WTC11 (cell line): Measurements from ENCODE around the gene KRT5. TPM values are rescaled to one million over a fixed set of nuclear protein-coding genes. Genes with fewer than 3 reads are reported as not detected.

Experiments used
- ATAC-seq: fragments of 200-7000 bp; cut with Tn5 transposase; 2 replicates; pipeline ENCODE4 v1.10.0; 2021; ENCODE audit warnings: mild to moderate bottlenecking, moderate library complexity
- CTCF ChIA-PET: fragments of 300-600 bp; sonication (Branson Sonifier 250); formaldehyde crosslinking; loops from one replicate; lab custom pipeline; 2021; ENCODE audit warnings: antibody characterized with exemption; lab: Charles Lee
- POLR2A ChIA-PET: fragments of 350-600 bp; sonication (Branson Sonifier 250); formaldehyde crosslinking; loops from one replicate; lab custom pipeline; 2021; ENCODE audit warnings: antibody characterized with exemption; lab: Charles Lee
- DNase-seq: peaks from one replicate; pipeline ENCODE4 v3.0.0; 2021; ENCODE audit warnings: low spot score
- H3K27ac Mint-ChIP-seq: 2 replicates; pipeline ENCODE4 v1.8.0; 2021; ENCODE audit warnings: mixed read lengths
- H3K27me3 Mint-ChIP-seq: 2 replicates; pipeline ENCODE4 v1.8.0; 2021; ENCODE audit warnings: low read depth, mild to moderate bottlenecking, moderate library complexity, mixed read lengths
- H3K36me3 Mint-ChIP-seq: 2 replicates; pipeline ENCODE4 v1.8.0; 2021; ENCODE audit warnings: mixed read lengths
- H3K4me1 Mint-ChIP-seq: 2 replicates; pipeline ENCODE4 v1.8.0; 2022; ENCODE audit warnings: mixed read lengths
- H3K4me3 Mint-ChIP-seq: 2 replicates; pipeline ENCODE4 v1.8.0; 2021; ENCODE audit warnings: mild to moderate bottlenecking, moderate library complexity, mixed read lengths
- H3K9me3 Mint-ChIP-seq: 2 replicates; pipeline ENCODE4 v1.8.0; 2021; ENCODE audit warnings: mixed read lengths
- CTCF ChIP-seq: fragments of 200-600 bp; IDR thresholded peaks from 2 replicates; pipeline ENCODE4 v1.8.0; 2022; ENCODE audit warnings: antibody characterized with exemption
- EMX1 ChIP-seq: fragments of 250-450 bp; sonication (Bioruptor Pico); IDR thresholded peaks from 2 replicates; pipeline ENCODE4 v1.8.0; 2021; ENCODE audit warnings: mild to moderate bottlenecking
- ESRRA ChIP-seq: sonication (generic); formaldehyde crosslinking; IDR thresholded peaks from 2 replicates; pipeline ENCODE4 v1.8.1; 2022; ENCODE audit warnings: mild to moderate bottlenecking, missing genetic modification reagents, borderline replicate concordance
- FOXK1 ChIP-seq: sonication (generic); formaldehyde crosslinking; IDR thresholded peaks from 2 replicates; pipeline ENCODE4 v1.8.0; 2022; ENCODE audit warnings: mild to moderate bottlenecking, moderate library complexity, missing genetic modification reagents
- FOXP1 ChIP-seq: sonication (generic); formaldehyde crosslinking; IDR thresholded peaks from 2 replicates; pipeline ENCODE4 v1.8.0; 2022; ENCODE audit warnings: missing genetic modification reagents, mild to moderate bottlenecking, moderate library complexity, borderline replicate concordance
- GABPB1 ChIP-seq: sonication (generic); formaldehyde crosslinking; IDR thresholded peaks from 2 replicates; pipeline ENCODE4 v1.8.1; 2023; ENCODE audit warnings: mild to moderate bottlenecking, missing genetic modification reagents
- GRHL2 ChIP-seq: fragments of 250-450 bp; sonication (Bioruptor Pico); IDR thresholded peaks from 2 replicates; pipeline ENCODE4 v1.8.0; 2022; ENCODE audit warnings: mild to moderate bottlenecking, moderate library complexity; ENCODE audit not compliant: insufficient replicate concordance, severe bottlenecking
- IRF1 ChIP-seq: sonication (generic); formaldehyde crosslinking; IDR thresholded peaks from 2 replicates; pipeline ENCODE4 v1.8.0; 2023; ENCODE audit warnings: missing genetic modification reagents
- IRF2 ChIP-seq: sonication (generic); formaldehyde crosslinking; IDR thresholded peaks from 2 replicates; pipeline ENCODE4 v1.8.0; 2022; ENCODE audit warnings: low read depth, missing genetic modification reagents, borderline replicate concordance
- JAZF1 ChIP-seq: fragments of 250-450 bp; sonication (Bioruptor Pico); IDR thresholded peaks from 2 replicates; pipeline ENCODE4 v1.9.0; 2021; ENCODE audit warnings: moderate library complexity, mild to moderate bottlenecking, inconsistent platforms
- MXD4 ChIP-seq: fragments of 250-450 bp; sonication (Bioruptor Pico); IDR thresholded peaks from 2 replicates; pipeline ENCODE4 v1.8.0; 2021; ENCODE audit warnings: mild to moderate bottlenecking, moderate library complexity, borderline replicate concordance
- NFATC4 ChIP-seq: fragments of 250-450 bp; sonication (Bioruptor Pico); IDR thresholded peaks from 2 replicates; pipeline ENCODE4 v1.9.0; 2021; ENCODE audit warnings: mild to moderate bottlenecking
- SMAD3 ChIP-seq: sonication (generic); formaldehyde crosslinking; IDR thresholded peaks from 2 replicates; pipeline ENCODE4 v1.8.0; 2022; ENCODE audit warnings: missing genetic modification reagents, mild to moderate bottlenecking, borderline replicate concordance
- ZNF263 ChIP-seq: sonication (generic); formaldehyde crosslinking; IDR thresholded peaks from 2 replicates; pipeline ENCODE4 v1.8.1; 2022; ENCODE audit warnings: low read depth, mild to moderate bottlenecking, moderate library complexity, missing genetic modification reagents
- ZNF281 ChIP-seq: sonication (generic); formaldehyde crosslinking; IDR thresholded peaks from 2 replicates; pipeline ENCODE4 v1.8.0; 2023; ENCODE audit warnings: mild to moderate bottlenecking, missing genetic modification reagents
- ZNF423 ChIP-seq: fragments of 250-450 bp; sonication (Bioruptor Pico); IDR thresholded peaks from 2 replicates; pipeline ENCODE4 v2.1.2; 2022; ENCODE audit warnings: mild to moderate bottlenecking, moderate library complexity
- total RNA-seq: library from RNA; stranded (reverse); gene quantifications from 3 replicates; pipeline ENCODE4 v1.2.3, GENCODE V29; 2021
- TF ChIP-seq, protein P1 (sequence below): fragments of 250-450 bp; sonication (Bioruptor Pico); conservative IDR thresholded peaks from 2 replicates; pipeline ENCODE4 v1.9.0; 2021; ENCODE audit warnings: mild to moderate bottlenecking
- TF ChIP-seq, protein P2 (sequence below): sonication (generic); formaldehyde crosslinking; IDR thresholded peaks from 2 replicates; pipeline ENCODE4 v1.8.0; 2022; ENCODE audit warnings: mild to moderate bottlenecking, missing genetic modification reagents

The KRT5 gene
- total RNA-seq, 1 experiment from 2014 or later = not detected

GRCh38 chr12:52522346-52523011 is 2.3 kb upstream of the KRT5 start:
- ChIA-PET CTCF (interaction anchor here (0.9 to 3.5 kb wide), 7 partner anchors 10 to 348 kb away, joined by 3 to 24 read pairs (median 4); no protein-coding TSS in a partner anchor), POLR2A (no interaction called here)
- H3K27ac Mint-ChIP-seq = peak overlapping the region; percentile 36; the same call in 1 of the 2 replicates
- H3K4me3 Mint-ChIP-seq = no peak overlapping the region
- H3K9me3 Mint-ChIP-seq = no peaks in the 10 kb centered on the region
- DNase-seq (no peak), ATAC-seq (no peak)
- no peaks in the 10 kb centered on the region for H3K27me3 Mint-ChIP-seq
- peaks cover 7% of the 10 kb centered on the region for H3K4me1 Mint-ChIP-seq
- TF ChIP-seq ZNF423 = peak; percentile 47; the same call in 1 of the 2 replicates
- no peak for TF ChIP-seq FOXK1 (CRISPR knock-in tag)
- H3K36me3 Mint-ChIP-seq = no peaks in the 10 kb centered on the region

DNA sequence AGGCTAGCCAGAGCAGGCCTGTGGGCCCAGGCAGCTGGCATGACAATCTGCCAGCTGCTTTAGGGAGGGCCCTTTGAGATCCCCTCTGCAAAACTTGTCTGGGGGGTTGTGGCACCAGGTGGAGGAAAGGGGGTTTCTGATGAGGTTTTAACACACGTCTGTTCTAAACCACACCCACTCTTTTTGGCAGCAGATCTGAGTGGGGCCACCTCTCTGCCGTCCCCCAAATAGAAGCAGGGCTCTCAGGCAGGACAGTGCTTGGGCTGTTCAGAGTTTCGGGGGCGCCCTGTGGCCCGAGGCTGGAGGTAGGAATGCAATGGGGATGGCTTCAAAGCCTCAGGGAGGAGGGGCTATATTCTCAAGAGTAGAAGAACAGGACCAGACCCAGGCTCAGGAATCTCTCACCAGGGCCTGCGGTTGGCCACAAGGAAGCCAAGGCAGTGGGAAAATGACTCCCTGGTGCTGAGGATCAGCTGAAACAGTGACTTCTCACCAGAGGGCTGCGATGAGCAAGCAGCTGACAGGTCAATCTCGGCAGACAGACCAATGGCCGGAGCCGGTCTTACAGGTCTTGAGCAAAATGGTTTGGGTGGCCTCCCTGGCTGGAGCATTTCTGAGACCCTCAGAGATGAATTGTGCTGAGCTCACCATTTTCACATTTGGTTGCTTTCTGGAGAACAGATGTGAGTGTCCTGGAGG is 1.5 kb upstream of the KRT5 start:
- Mint-ChIP-seq H3K27me3 (no peaks in the 10 kb centered on the region), H3K9me3 (no peaks in the 10 kb centered on the region), H3K4me1 (peaks cover 7% of the 10 kb centered on the region), H3K27ac (no peak overlapping the region)
- peak; percentile 24; the same call in 1 of the 2 replicates for ATAC-seq
- CTCF ChIA-PET = interaction anchor here (0.8 to 3.5 kb wide), 15 partner anchors 9 to 459 kb away, joined by 3 to 24 read pairs (median 4); no protein-coding TSS in a partner anchor
- TF ChIP-seq CTCF = no peak
- TF ChIP-seq ZNF281 = no peak
- no peak for TF ChIP-seq SMAD3
- TF ChIP-seq, protein P1, sequence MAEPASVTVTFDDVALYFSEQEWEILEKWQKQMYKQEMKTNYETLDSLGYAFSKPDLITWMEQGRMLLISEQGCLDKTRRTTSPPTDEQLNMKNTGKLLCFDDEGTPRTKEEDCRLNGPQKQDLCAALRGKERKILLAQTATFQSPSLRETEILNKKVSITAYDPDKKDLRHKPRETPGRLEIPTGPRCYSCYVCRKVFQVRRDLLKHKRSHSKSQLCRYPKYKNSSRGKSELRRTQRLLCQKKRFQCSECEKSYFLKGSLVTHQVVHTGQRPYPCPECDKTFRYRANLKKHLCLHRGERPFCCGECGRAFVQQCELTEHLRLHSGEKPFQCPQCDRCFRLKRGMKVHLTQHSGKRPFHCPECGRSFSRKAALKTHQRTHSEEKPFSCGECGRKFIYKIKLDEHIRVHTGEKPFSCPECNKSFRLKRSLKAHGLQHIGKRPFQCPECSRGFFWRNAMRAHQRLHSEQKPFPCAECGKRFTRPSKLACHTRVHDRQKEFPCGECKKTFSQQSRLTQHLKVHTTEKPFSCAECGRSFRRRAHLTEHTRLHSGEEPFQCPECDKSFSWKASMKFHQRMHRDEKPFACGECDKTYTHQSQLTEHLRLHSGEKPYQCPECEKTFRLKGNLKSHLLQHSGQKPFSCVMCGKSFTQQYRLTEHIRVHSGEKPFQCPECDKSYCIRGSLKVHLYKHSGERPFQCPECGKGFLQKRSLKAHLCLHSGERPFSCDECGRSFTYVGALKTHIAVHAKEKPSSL = no peak
- TF ChIP-seq NFATC4 (CRISPR knock-in tag) = no peak
- TF ChIP-seq ESRRA (CRISPR knock-in tag) = no peak
- no peak for TF ChIP-seq GRHL2 (CRISPR knock-in tag)
- no peak for TF ChIP-seq JAZF1 (CRISPR knock-in tag)
- TF ChIP-seq IRF2 = no peak
- no peak for TF ChIP-seq ZNF263
- no peak for TF ChIP-seq FOXP1 (CRISPR knock-in tag)
- TF ChIP-seq GABPB1 (CRISPR knock-in tag) = no peak
- TF ChIP-seq, all 79 proteins: peak for 0
- no peak overlapping the region for H3K4me3 Mint-ChIP-seq
- POLR2A ChIA-PET = no interaction called here
- no peak for DNase-seq
- H3K36me3 Mint-ChIP-seq = no peaks in the 10 kb centered on the region

- no peak overlapping the region for H3K27ac Mint-ChIP-seq
- ATAC-seq = no peak
- no peaks in the 10 kb centered on the region for H3K36me3 Mint-ChIP-seq
- DNase-seq = no peak
- H3K4me3 Mint-ChIP-seq = no peak overlapping the region
- H3K4me1 Mint-ChIP-seq = peaks cover 7% of the 10 kb centered on the region
- H3K27me3 Mint-ChIP-seq = no peaks in the 10 kb centered on the region
- POLR2A ChIA-PET = no interaction called here
- no peaks in the 10 kb centered on the region for H3K9me3 Mint-ChIP-seq
- CTCF ChIA-PET = interaction anchor here (0.8 to 3.5 kb wide), 16 partner anchors 9 to 460 kb away, joined by 3 to 24 read pairs (median 4); no protein-coding TSS in a partner anchor
- TF ChIP-seq IRF1 (CRISPR knock-in tag) (no peak), EMX1 (CRISPR knock-in tag) (no peak), MXD4 (CRISPR knock-in tag) (no peak)
- TF ChIP-seq, protein P2, sequence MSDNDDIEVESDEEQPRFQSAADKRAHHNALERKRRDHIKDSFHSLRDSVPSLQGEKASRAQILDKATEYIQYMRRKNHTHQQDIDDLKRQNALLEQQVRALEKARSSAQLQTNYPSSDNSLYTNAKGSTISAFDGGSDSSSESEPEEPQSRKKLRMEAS (CRISPR knock-in tag) = no peak
These were observed 977 bp upstream of the KRT5 start for GRCh38 chr12:52521175-52521567.
